ENCODE results near the gene COPS3. TPM values are rescaled to one million over a fixed set of nuclear protein-coding genes. Genes with fewer than 3 reads are reported as not detected.
A peak's percentile ranks its signal among the peaks of the same experiment; 100 is the strongest.

Gene COPS3
- total RNA-seq, 1 donor from 2014 or later, result 107 TPM

DNA sequence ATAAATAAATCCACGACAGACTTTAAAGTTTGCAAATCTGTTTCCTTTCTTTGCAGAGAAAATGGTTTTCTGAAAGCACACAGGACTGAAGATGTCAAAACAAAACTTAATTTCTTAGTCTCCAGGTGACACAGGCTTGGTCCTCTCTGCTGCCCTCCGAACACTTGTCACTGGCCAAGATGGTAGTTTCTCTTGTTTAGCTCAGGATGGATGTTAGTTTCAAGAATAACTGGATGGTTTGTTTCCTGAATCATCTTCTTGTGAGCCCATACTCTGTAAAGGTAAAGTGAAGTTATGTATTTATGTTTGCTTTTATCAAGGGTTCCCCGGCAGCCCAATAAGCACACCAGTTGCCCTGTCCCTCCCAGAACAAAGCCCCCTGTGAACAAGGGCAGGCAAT is 34.2 kb downstream of the COPS3 start:
- H3K4me3 Mint-ChIP-seq, result no peak overlapping the region
- no peaks in the 10 kb centered on the region for H3K4me1 Mint-ChIP-seq
- TF ChIP-seq, protein P1, sequence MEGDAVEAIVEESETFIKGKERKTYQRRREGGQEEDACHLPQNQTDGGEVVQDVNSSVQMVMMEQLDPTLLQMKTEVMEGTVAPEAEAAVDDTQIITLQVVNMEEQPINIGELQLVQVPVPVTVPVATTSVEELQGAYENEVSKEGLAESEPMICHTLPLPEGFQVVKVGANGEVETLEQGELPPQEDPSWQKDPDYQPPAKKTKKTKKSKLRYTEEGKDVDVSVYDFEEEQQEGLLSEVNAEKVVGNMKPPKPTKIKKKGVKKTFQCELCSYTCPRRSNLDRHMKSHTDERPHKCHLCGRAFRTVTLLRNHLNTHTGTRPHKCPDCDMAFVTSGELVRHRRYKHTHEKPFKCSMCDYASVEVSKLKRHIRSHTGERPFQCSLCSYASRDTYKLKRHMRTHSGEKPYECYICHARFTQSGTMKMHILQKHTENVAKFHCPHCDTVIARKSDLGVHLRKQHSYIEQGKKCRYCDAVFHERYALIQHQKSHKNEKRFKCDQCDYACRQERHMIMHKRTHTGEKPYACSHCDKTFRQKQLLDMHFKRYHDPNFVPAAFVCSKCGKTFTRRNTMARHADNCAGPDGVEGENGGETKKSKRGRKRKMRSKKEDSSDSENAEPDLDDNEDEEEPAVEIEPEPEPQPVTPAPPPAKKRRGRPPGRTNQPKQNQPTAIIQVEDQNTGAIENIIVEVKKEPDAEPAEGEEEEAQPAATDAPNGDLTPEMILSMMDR (conservative IDR thresholded peaks at IDR 0.05), result no peak
- H3K9me3 Mint-ChIP-seq, result no peaks in the 10 kb centered on the region
- H3K36me3 Mint-ChIP-seq (ENCODE audit: low read depth), result peaks cover 9% of the 10 kb centered on the region
- DNase-seq (ENCODE audit: low read depth, low spot score), result no peak
- H3K27me3 Mint-ChIP-seq (ENCODE audit: low read depth), result no peaks in the 10 kb centered on the region
- no peak overlapping the region for H3K27ac Mint-ChIP-seq (ENCODE audit: unreplicated experiment)

DNA sequence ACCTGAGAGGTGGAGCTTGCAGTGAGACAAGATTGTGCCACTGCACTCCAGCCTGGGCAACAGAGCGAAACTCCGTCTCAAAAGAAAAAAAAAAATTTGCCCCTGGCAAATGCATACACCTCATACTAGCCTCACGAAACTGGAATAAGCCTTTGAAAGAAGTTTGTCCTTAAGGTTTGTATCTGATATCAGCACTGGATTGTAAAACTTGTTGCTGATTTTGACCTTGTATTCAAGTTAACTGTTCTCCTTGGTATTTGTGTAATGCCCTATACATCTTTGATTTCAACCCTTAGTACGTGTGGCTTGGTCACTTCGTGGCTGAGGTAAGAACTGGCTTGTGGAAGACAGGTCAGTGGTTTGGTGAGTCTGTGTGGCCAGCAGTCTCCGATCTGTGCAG is 37.9 kb downstream of the COPS3 start:
- Mint-ChIP-seq H3K36me3 (ENCODE audit: low read depth) (peaks cover 6% of the 10 kb centered on the region), H3K4me3 (peak overlapping the region; percentile 13), H3K4me1 (peaks cover 5% of the 10 kb centered on the region), H3K9me3 (no peaks in the 10 kb centered on the region), H3K27me3 (ENCODE audit: low read depth) (no peaks in the 10 kb centered on the region), H3K27ac (ENCODE audit: unreplicated experiment) (peak overlapping the region; percentile 53)
- no peak for DNase-seq (ENCODE audit: low read depth, low spot score)
- TF ChIP-seq, protein P1 (conservative IDR thresholded peaks at IDR 0.05), result no peak

DNA sequence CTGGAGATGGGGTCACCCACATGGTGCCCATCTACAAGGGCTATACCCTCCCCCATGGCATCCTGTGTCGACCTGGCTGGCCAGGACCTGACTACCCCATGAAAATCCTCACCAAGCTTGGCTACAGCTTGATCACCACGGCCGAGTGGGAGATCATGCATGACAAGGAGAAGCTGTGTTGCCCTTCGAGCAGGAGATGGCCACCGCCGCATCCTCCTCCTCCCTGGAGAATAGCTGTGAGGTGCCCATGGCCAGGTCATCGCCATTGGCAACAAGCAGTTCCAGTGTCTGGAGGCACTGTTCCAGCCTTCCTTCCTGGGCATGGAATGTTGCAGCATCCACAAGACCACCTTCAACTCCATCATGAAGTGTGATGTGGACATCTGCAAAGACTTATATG is 38.8 kb downstream of the COPS3 start:
- TF ChIP-seq, protein P1 (conservative IDR thresholded peaks at IDR 0.05), result no peak
- DNase-seq (ENCODE audit: low read depth, low spot score), result no peak
- Mint-ChIP-seq H3K36me3 (ENCODE audit: low read depth) (peaks cover 3% of the 10 kb centered on the region), H3K4me3 (peak overlapping the region; percentile 26), H3K27ac (ENCODE audit: unreplicated experiment) (peak overlapping the region; percentile 83), H3K4me1 (peaks cover 10% of the 10 kb centered on the region), H3K9me3 (no peaks in the 10 kb centered on the region), H3K27me3 (ENCODE audit: low read depth) (no peaks in the 10 kb centered on the region)

DNA sequence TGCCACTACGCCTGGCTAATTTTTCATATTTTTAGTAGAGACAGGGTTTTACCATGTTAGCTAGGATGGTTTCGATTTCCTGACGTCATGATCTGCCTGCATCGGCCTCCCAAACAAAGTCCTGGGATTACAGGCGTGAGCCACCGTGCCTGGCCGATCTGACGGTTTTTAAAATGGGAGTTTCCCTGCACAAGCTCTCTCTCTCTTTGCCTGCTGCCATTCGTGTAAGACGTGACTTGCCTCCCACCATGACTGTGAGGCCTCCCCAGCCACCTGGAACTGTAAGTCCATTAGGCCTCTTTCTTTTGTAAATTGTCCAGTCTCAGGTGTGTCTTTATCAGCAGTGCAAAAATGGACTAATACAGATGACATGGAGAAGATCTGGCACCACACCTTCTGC is 39.4 kb downstream of the COPS3 start:
- Mint-ChIP-seq H3K4me3 (peak overlapping the region; percentile 26), H3K4me1 (peaks cover 12% of the 10 kb centered on the region), H3K9me3 (no peaks in the 10 kb centered on the region), H3K27me3 (ENCODE audit: low read depth) (no peaks in the 10 kb centered on the region), H3K36me3 (ENCODE audit: low read depth) (no peaks in the 10 kb centered on the region), H3K27ac (ENCODE audit: unreplicated experiment) (no peak overlapping the region)
- DNase-seq (ENCODE audit: low read depth, low spot score), result no peak
- TF ChIP-seq, protein P1 (conservative IDR thresholded peaks at IDR 0.05), result no peak

DNA sequence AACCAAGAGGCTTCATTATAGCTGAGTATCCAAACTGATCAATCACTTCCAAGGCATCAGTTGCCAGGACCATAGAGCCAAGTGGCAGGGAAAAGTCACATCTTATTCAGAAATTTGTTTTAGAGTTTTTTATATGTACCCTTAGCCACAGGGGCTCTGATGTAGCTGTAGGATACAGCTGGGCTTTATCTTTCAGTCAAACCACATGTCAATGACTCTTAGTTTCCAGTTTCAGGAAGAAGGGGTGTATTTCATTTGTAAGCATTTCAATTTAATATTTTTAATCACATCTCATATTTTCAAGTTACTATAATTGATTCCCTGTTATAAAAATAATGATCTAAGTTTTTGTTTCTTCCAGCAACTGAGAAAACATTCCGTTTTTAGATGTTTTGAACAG is 41.2 kb downstream of the COPS3 start:
- Mint-ChIP-seq H3K9me3 (no peaks in the 10 kb centered on the region), H3K27ac (ENCODE audit: unreplicated experiment) (no peak overlapping the region), H3K27me3 (ENCODE audit: low read depth) (no peaks in the 10 kb centered on the region), H3K4me3 (peak overlapping the region; percentile 94), H3K36me3 (ENCODE audit: low read depth) (no peaks in the 10 kb centered on the region), H3K4me1 (peaks cover 29% of the 10 kb centered on the region)
- no peak for DNase-seq (ENCODE audit: low read depth, low spot score)
- TF ChIP-seq, protein P1 (conservative IDR thresholded peaks at IDR 0.05), result no peak
